PC-3 (cell line): Measurements from ENCODE around the gene TAP2.

Experiments
- CTCF ChIP-seq: fragments of 300-600 bp; sonication (generic); conservative IDR thresholded peaks from 2 replicates; pipeline ENCODE4 v1.5.1; 2017; ENCODE audit warnings: antibody characterized with exemption, low read depth, mild to moderate bottlenecking, low read length
- EZH2 ChIP-seq: fragments of 300-600 bp; sonication (generic); IDR thresholded peaks from one replicate; pipeline ENCODE4 v1.6.1; 2017; ENCODE audit warnings: antibody characterized with exemption, mild to moderate bottlenecking, low read length; ENCODE audit not compliant: unreplicated experiment
- EZH2phosphoT487 ChIP-seq: fragments of 300-600 bp; sonication (generic); IDR thresholded peaks from 2 replicates; pipeline ENCODE4 v1.6.1; 2018; ENCODE audit warnings: mild to moderate bottlenecking, antibody characterized with exemption, low read length, borderline replicate concordance

GRCh38 chr6:32829495-32829894 is 9.0 kb downstream of the TAP2 start:
- TF ChIP-seq CTCF (no peak), EZH2 (no peak), EZH2phosphoT487 (no peak)
